ENCODE measurements around the gene ANXA4.

DNA sequence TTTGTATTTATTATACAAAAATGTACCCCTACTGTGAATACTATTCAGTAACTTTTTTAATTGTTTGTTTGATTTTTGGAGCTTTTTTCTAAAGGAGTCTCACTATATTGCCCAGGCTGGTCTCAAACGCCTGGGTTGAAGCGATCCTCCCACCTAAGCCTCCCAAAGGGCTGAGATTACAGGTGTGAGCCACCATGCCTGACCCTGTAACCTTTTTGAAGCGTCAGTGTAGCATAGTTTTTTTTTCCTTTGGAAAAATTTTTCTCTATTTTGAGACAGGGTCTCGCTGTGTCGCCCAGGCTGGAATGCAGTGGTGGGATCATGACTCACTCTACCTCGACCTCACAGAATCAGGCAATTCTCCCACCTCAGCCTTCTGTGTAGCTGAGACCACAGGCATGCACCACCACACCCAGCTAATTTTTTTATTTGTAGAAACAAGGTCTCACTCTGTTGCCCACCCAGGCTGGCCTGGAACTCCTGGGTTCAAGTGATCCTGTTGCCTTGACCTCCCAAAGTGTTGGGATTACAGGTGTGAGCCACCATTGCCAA is 89.5 kb downstream of the ANXA4 start:
- no peak for TF ChIP-seq EZH2 (IDR thresholded peaks at IDR 0.05; ENCODE audit: insufficient read depth, low read length)
- TF ChIP-seq, protein P1, sequence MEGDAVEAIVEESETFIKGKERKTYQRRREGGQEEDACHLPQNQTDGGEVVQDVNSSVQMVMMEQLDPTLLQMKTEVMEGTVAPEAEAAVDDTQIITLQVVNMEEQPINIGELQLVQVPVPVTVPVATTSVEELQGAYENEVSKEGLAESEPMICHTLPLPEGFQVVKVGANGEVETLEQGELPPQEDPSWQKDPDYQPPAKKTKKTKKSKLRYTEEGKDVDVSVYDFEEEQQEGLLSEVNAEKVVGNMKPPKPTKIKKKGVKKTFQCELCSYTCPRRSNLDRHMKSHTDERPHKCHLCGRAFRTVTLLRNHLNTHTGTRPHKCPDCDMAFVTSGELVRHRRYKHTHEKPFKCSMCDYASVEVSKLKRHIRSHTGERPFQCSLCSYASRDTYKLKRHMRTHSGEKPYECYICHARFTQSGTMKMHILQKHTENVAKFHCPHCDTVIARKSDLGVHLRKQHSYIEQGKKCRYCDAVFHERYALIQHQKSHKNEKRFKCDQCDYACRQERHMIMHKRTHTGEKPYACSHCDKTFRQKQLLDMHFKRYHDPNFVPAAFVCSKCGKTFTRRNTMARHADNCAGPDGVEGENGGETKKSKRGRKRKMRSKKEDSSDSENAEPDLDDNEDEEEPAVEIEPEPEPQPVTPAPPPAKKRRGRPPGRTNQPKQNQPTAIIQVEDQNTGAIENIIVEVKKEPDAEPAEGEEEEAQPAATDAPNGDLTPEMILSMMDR (IDR thresholded peaks at IDR 0.05; ENCODE audit: insufficient read depth, low read depth, low read length), result no peak

Measured in astrocyte (in vitro differentiated cells and primary cell).